Skin of body (tissue), 1 donor: Measurements from ENCODE around the gene ACOT13. TPM values are rescaled to one million over a fixed set of nuclear protein-coding genes. Genes with fewer than 3 reads are reported as not detected.

ENCODE experiments used
- total RNA-seq: library from RNA; depleted of rRNA; stranded (reverse); fragments of >200 nt; gene quantifications from one replicate; pipeline ENCODE4 v1.2.3, GENCODE V29; 2014

ACOT13 gene
- total RNA-seq, 1 donor from 2014 or later = 4.3 TPM

Other genes with a start within 250 kb of the ACOT13 start
- 10.2 TPM for gene GPLD1, start 177.5 kb upstream of the ACOT13 start, total RNA-seq
- 7.7 TPM for gene ALDH5A1, start 172.1 kb upstream of the ACOT13 start, total RNA-seq
- 0.20 TPM for gene KIAA0319, start 20.9 kb upstream of the ACOT13 start, total RNA-seq
- 27.1 TPM for gene TDP2, start 178 bp upstream of the ACOT13 start, total RNA-seq
- gene C6orf62, start 52.1 kb downstream of the ACOT13 start, total RNA-seq = 45.5 TPM
- gene GMNN, start 107.9 kb downstream of the ACOT13 start, total RNA-seq = 18.2 TPM
- not detected for gene ARMH2, start 131.8 kb downstream of the ACOT13 start, total RNA-seq